ENCODE measurements around the gene LIPI. TPM values are rescaled to one million over a fixed set of nuclear protein-coding genes. Genes with fewer than 3 reads are reported as not detected.

LIPI gene
- total RNA-seq, 1 experiment from 2014 or later = not detected

- WGBS (ENCODE audit: extremely low coverage, insufficient read length, low lambda C conversion rate) = no CpG with 5 or more reads among the region's 1 CpG
- no peak overlapping the region for H4K5ac ChIP-seq (ENCODE audit: insufficient read length, low read depth, low read length)
- no peak overlapping the region for H2AK5ac ChIP-seq (ENCODE audit: insufficient read length, low read length)
- DNase-seq = no peak
- no peak overlapping the region for H2AFZ ChIP-seq (ENCODE audit: low read length)
- H3K23me2 ChIP-seq (ENCODE audit: insufficient read length, low read depth, low read length, poor library complexity, severe bottlenecking) = no peaks in the 10 kb centered on the region
- no peak overlapping the region for H2BK120ac ChIP-seq (ENCODE audit: low read depth, low read length, poor library complexity, severe bottlenecking)
- no peak overlapping the region for H2BK20ac ChIP-seq (ENCODE audit: low read depth, low read length, poor library complexity, severe bottlenecking)
- TF ChIP-seq CTCF (conservative IDR thresholded peaks at IDR 0.05) = no peak
- H3T11ph ChIP-seq (ENCODE audit: low read length) = no peak overlapping the region
- no peak overlapping the region for H3K18ac ChIP-seq (ENCODE audit: insufficient read length, low read depth, low read length)
- H3K79me2 ChIP-seq (ENCODE audit: insufficient read depth, low read length) = no peaks in the 10 kb centered on the region
- H3K4me1 ChIP-seq (ENCODE audit: insufficient read depth, low read length) = no peaks in the 10 kb centered on the region
- no peak overlapping the region for H3K4ac ChIP-seq (ENCODE audit: low read depth, low read length)
- Mint-ChIP-seq H3K27me3 (ENCODE audit: low read depth) (no peaks in the 10 kb centered on the region; the same call in 1 of the 2 replicates), H3K9me3 (peaks cover 2 to 13% of the 10 kb centered on the region in 2 experiments; a peak in 3 of 5 replicates), H3K4me1 (no peaks in the 10 kb centered on the region), H3K27ac (no peak overlapping the region), H3K4me3 (no peak overlapping the region), H3K36me3 (ENCODE audit: insufficient read depth in 1 of 3, low read depth in 3 of 3) (no peaks in the 10 kb centered on the region)
- H3K4me2 ChIP-seq (ENCODE audit: insufficient read depth, insufficient read length, low read length) = no peak overlapping the region
- no peaks in the 10 kb centered on the region for H3K27me3 ChIP-seq (ENCODE audit: insufficient read depth, low read length)
- no peak overlapping the region for H3K9ac ChIP-seq (ENCODE audit: extremely low read depth, insufficient read length, low read length)
- H4K91ac ChIP-seq (ENCODE audit: insufficient read length, low read depth, low read length) = no peak overlapping the region
- no peak overlapping the region for H3K56ac ChIP-seq (ENCODE audit: insufficient read length, low read depth, low read length)
- H3K9me3 ChIP-seq (ENCODE audit: control insufficient read depth, low read depth, low read length) = no peaks in the 10 kb centered on the region
- no peak overlapping the region for H3K23ac ChIP-seq (ENCODE audit: insufficient read length, low read depth, low read length)
- H4K8ac ChIP-seq (replicated peaks; ENCODE audit: insufficient read length, low read depth, low read length) = no peak overlapping the region
- no peak overlapping the region for H2BK5ac ChIP-seq (ENCODE audit: insufficient read length, low read length)
- H3K79me1 ChIP-seq (ENCODE audit: insufficient read depth, low read depth, low read length, poor library complexity, severe bottlenecking) = no peaks in the 10 kb centered on the region
- H3K27ac ChIP-seq (ENCODE audit: insufficient read length, low read depth, low read length) = no peak overlapping the region
- no peak overlapping the region for H2BK15ac ChIP-seq (ENCODE audit: low read depth, low read length)
- no peaks in the 10 kb centered on the region for H4K20me1 ChIP-seq (ENCODE audit: control insufficient read depth, insufficient read depth, insufficient read length)
- no peak overlapping the region for H3K14ac ChIP-seq (ENCODE audit: insufficient read depth, low read length)
- H2BK12ac ChIP-seq (ENCODE audit: insufficient read length, low read depth, low read length) = no peak overlapping the region
Observed at GRCh38 chr21:14260174-14260764, 49.5 kb upstream of the LIPI start.
